ENCODE results near the gene HES5. TPM values are rescaled to one million over a fixed set of nuclear protein-coding genes. Genes with fewer than 3 reads are reported as not detected.

Gene HES5
- total RNA-seq, 1 experiment from 2014 or later = not detected

- H3K27me3 ChIP-seq (ENCODE audit: insufficient read depth, low read length) = no peaks in the 10 kb centered on the region; the same call in 1 of the 2 replicates
- no peak overlapping the region for H4K91ac ChIP-seq (ENCODE audit: insufficient read length, low read depth, low read length)
- peak overlapping the region; percentile 75 for H3K18ac ChIP-seq (ENCODE audit: insufficient read length, low read depth, low read length)
- H3K4me1 Mint-ChIP-seq = peaks cover 10 to 27% of the 10 kb centered on the region in 2 experiments
- H3K36me3 Mint-ChIP-seq (ENCODE audit: insufficient read depth in 1 of 3, low read depth in 3 of 3) = no peaks in the 10 kb centered on the region
- H3K4me1 ChIP-seq (ENCODE audit: insufficient read depth, low read length) = no peaks in the 10 kb centered on the region; the same call in 1 of the 2 replicates
- H2BK12ac ChIP-seq (ENCODE audit: insufficient read length, low read depth, low read length) = no peak overlapping the region
- DNase-seq = no peak
- H3K14ac ChIP-seq (ENCODE audit: insufficient read depth, low read length) = no peak overlapping the region
- no peaks in the 10 kb centered on the region for H3K9me3 ChIP-seq (ENCODE audit: control insufficient read depth, low read depth, low read length)
- no peak overlapping the region for H3K27ac ChIP-seq (ENCODE audit: insufficient read length, low read depth, low read length)
- no peak overlapping the region for H2AK5ac ChIP-seq (ENCODE audit: insufficient read length, low read length)
- H3K23me2 ChIP-seq (ENCODE audit: insufficient read length, low read depth, low read length, poor library complexity, severe bottlenecking) = peaks cover 12% of the 10 kb centered on the region
- H3T11ph ChIP-seq (ENCODE audit: low read length) = no peak overlapping the region
- TF ChIP-seq CTCF (conservative IDR thresholded peaks at IDR 0.05) = no peak
- no peak overlapping the region for H2BK120ac ChIP-seq (ENCODE audit: low read depth, low read length, poor library complexity, severe bottlenecking)
- H2BK5ac ChIP-seq (ENCODE audit: insufficient read length, low read length) = no peak overlapping the region
- no CpG with 5 or more reads among the region's 27 CpGs for WGBS (ENCODE audit: extremely low coverage, insufficient read length, low lambda C conversion rate)
- peak overlapping the region; percentile 74 for H3K4me2 ChIP-seq (ENCODE audit: insufficient read depth, insufficient read length, low read length)
- no peaks in the 10 kb centered on the region for H4K20me1 ChIP-seq (ENCODE audit: control insufficient read depth, insufficient read depth, insufficient read length)
- H3K23ac ChIP-seq (ENCODE audit: insufficient read length, low read depth, low read length) = no peak overlapping the region
- no peak overlapping the region for H2BK15ac ChIP-seq (ENCODE audit: low read depth, low read length)
- H3K56ac ChIP-seq (ENCODE audit: insufficient read length, low read depth, low read length) = no peak overlapping the region
- no peak overlapping the region for H4K8ac ChIP-seq (replicated peaks; ENCODE audit: insufficient read length, low read depth, low read length)
- no peaks in the 10 kb centered on the region for H3K79me2 ChIP-seq (ENCODE audit: insufficient read depth, low read length)
- H4K5ac ChIP-seq (ENCODE audit: insufficient read length, low read depth, low read length) = no peak overlapping the region
- no peak overlapping the region for H2BK20ac ChIP-seq (ENCODE audit: low read depth, low read length, poor library complexity, severe bottlenecking)
- H3K27ac Mint-ChIP-seq = peak overlapping the region in 1 of 3 experiments; percentile 82; a peak in 2 of 7 replicates
- H3K4ac ChIP-seq (ENCODE audit: low read depth, low read length) = no peak overlapping the region
- H3K79me1 ChIP-seq (ENCODE audit: insufficient read depth, low read depth, low read length, poor library complexity, severe bottlenecking) = no peaks in the 10 kb centered on the region
- H2AFZ ChIP-seq (ENCODE audit: low read length) = no peak overlapping the region
- H3K27me3 Mint-ChIP-seq (ENCODE audit: low read depth) = peaks cover 2% of the 10 kb centered on the region
- peak overlapping the region; percentile 61 to 84 for H3K4me3 Mint-ChIP-seq
- no peak overlapping the region for H3K9ac ChIP-seq (ENCODE audit: extremely low read depth, insufficient read length, low read length)
- H3K9me3 Mint-ChIP-seq = no peaks in the 10 kb centered on the region
Measured at GRCh38 chr1:2547210-2548067, 17.4 kb upstream of the HES5 start.
